ENCODE data around the gene RAB17.

The RAB17 gene

DNA sequence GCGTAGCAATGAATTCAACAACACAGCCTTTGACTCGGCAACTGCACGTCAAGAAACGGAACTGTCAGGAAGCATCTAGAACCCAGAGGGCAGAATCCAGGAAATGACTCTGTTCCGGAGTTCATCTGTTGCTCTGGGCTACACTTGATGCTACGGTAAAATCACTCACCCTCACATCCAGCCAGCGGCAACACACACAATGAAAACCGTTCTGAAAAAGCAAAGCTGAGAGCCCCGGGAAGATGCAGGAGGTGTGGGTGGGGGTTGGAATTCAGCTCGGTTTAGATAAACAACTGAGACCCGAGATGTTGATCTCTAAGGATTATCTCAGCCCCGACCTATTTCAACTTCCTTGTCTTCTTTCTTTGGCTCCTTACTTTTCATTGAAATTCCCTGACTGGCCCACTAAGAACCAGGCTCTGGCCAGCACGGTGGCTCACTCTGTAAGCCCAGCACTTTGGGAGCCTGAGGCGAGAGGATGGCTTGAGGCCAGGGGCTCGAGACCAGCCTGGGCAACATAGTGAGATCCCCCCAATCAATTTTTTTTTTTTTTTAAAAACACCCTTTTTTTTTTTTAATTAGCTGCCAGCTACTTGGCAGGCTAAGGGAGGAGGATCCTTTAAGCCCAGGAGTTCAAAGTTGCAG, 13.3 kb upstream of the RAB17 start:
- no peaks in the 10 kb centered on the region for H3K36me3 ChIP-seq (ENCODE audit: insufficient read depth, low read length)
- H3K27me3 ChIP-seq (ENCODE audit: control insufficient read depth, insufficient read depth, low read length): no peaks in the 10 kb centered on the region
- H3K9ac ChIP-seq (ENCODE audit: low read depth, low read length): peak overlapping the region; percentile 65
- H3K4me2 ChIP-seq (ENCODE audit: low read length): peak overlapping the region; percentile 71
- no peaks in the 10 kb centered on the region for H3K9me3 ChIP-seq (replicated peaks; ENCODE audit: low read length)
- H3K4me1 ChIP-seq (ENCODE audit: control insufficient read depth, insufficient read depth, low read length): peaks cover 22% of the 10 kb centered on the region
- H3K4me3 ChIP-seq (ENCODE audit: low read length): peak overlapping the region; percentile 14

DNA sequence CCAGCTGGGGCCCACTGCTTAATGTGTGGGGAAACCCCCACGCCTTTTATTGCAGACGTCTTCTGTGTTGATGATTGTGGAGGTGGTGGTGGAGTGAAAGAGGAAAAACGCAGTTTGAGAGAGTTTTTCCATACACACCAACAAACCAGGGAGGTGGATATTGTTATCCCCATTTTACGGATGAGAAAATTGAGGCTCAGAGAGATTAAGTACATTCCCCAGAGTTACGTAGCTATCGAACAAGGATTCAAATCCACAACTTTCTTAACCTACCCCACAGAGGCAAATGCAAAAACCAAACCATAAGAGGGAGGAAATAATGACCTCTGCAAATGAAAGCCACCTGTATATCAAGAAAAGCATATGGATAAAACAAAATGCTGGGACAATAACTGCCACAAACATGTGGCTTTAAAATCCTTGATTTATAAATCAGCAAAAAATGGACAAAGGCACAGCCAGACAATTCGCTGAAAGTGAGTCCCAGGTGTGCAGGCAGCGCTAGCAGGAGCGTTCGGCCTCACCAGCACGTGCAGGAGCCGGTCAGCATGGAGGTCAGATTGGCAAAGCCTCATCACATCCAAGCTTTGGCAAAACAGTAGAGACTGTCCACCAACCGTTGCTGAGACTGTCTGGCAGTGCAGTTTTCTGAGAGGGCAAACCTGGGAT, 12.6 kb upstream of the RAB17 start:
- Histone ChIP-seq H3K27me3 (ENCODE audit: control insufficient read depth, insufficient read depth, low read length) (no peaks in the 10 kb centered on the region), H3K36me3 (ENCODE audit: insufficient read depth, low read length) (no peaks in the 10 kb centered on the region), H3K4me3 (ENCODE audit: low read length) (no peak overlapping the region), H3K9me3 (replicated peaks; ENCODE audit: low read length) (no peaks in the 10 kb centered on the region), H3K4me2 (ENCODE audit: low read length) (peak overlapping the region; percentile 71), H3K9ac (ENCODE audit: low read depth, low read length) (peak overlapping the region; percentile 65), H3K4me1 (ENCODE audit: control insufficient read depth, insufficient read depth, low read length) (peaks cover 22% of the 10 kb centered on the region)

DNA sequence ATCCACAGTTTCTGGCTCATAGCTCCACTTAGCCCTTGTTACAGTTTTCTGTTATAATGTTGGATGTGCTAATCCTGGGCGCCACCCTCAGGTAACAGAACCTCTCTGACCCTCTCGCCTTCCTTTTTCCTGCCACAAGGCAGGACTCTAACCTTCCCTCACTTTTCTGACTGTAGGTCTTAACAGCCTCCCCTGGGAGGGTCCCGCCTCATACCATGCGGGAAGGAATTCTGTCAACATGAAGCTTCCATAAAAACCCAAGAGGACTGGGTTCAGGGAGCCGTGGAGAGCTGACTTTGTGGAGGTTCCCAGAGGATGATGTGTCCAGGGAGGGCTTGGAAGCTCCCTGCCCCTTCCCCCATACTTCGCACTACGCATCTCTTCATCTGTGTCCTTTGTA, 11.9 kb upstream of the RAB17 start:
- no peaks in the 10 kb centered on the region for H3K27me3 ChIP-seq (ENCODE audit: control insufficient read depth, insufficient read depth, low read length)
- H3K9ac ChIP-seq (ENCODE audit: low read depth, low read length): no peak overlapping the region
- H3K4me3 ChIP-seq (ENCODE audit: low read length): no peak overlapping the region
- H3K4me1 ChIP-seq (ENCODE audit: control insufficient read depth, insufficient read depth, low read length): peaks cover 22% of the 10 kb centered on the region
- H3K36me3 ChIP-seq (ENCODE audit: insufficient read depth, low read length): no peaks in the 10 kb centered on the region
- H3K9me3 ChIP-seq (replicated peaks; ENCODE audit: low read length): no peaks in the 10 kb centered on the region
- H3K4me2 ChIP-seq (ENCODE audit: low read length): no peak overlapping the region

DNA sequence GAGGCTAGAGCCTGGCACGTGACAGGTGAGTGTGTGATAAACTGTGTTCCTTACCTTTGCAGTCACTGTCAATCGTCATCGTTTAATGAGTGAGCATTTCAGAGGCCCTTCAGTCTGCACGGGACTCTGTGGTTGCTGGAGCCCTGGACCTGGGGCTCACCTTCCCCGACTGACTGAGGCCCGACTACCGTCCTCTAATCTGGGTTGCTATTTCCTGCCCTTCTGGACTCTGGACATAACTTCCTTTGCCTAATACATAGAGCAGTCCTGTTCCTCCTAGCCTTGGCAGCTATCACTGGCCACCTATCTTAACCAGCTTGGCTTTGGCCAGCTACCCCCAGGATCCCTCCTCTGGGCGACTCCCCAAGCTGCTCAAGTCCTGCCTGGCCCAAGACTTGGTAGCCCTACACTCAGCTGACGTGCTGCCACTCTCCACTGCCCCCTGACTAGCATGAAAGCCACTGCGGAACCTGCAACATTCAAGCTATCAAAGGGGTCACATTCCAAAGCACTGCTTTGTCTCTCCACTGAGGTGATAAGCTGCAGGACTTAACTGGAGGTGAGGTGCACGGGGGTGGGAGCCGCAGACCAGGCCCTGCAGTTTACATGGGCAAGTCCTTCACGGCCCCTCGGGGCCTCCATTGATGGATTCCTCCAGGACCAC, 11.1 kb upstream of the RAB17 start:
- Histone ChIP-seq H3K4me2 (ENCODE audit: low read length) (no peak overlapping the region), H3K27me3 (ENCODE audit: control insufficient read depth, insufficient read depth, low read length) (no peaks in the 10 kb centered on the region), H3K36me3 (ENCODE audit: insufficient read depth, low read length) (no peaks in the 10 kb centered on the region), H3K4me1 (ENCODE audit: control insufficient read depth, insufficient read depth, low read length) (peaks cover 22% of the 10 kb centered on the region), H3K9ac (ENCODE audit: low read depth, low read length) (no peak overlapping the region), H3K4me3 (ENCODE audit: low read length) (no peak overlapping the region), H3K9me3 (replicated peaks; ENCODE audit: low read length) (no peaks in the 10 kb centered on the region)

GRCh38 chr2:237600205-237600846, 9.8 kb upstream of the RAB17 start:
- no peaks in the 10 kb centered on the region for H3K27me3 ChIP-seq (ENCODE audit: control insufficient read depth, insufficient read depth, low read length)
- no peaks in the 10 kb centered on the region for H3K9me3 ChIP-seq (replicated peaks; ENCODE audit: low read length)
- peak overlapping the region; percentile 70 for H3K4me2 ChIP-seq (ENCODE audit: low read length)
- peaks cover 22% of the 10 kb centered on the region for H3K4me1 ChIP-seq (ENCODE audit: control insufficient read depth, insufficient read depth, low read length)
- H3K9ac ChIP-seq (ENCODE audit: low read depth, low read length): peak overlapping the region; percentile 71
- peak overlapping the region; percentile 25 for H3K4me3 ChIP-seq (ENCODE audit: low read length)
- H3K36me3 ChIP-seq (ENCODE audit: insufficient read depth, low read length): no peaks in the 10 kb centered on the region

DNA sequence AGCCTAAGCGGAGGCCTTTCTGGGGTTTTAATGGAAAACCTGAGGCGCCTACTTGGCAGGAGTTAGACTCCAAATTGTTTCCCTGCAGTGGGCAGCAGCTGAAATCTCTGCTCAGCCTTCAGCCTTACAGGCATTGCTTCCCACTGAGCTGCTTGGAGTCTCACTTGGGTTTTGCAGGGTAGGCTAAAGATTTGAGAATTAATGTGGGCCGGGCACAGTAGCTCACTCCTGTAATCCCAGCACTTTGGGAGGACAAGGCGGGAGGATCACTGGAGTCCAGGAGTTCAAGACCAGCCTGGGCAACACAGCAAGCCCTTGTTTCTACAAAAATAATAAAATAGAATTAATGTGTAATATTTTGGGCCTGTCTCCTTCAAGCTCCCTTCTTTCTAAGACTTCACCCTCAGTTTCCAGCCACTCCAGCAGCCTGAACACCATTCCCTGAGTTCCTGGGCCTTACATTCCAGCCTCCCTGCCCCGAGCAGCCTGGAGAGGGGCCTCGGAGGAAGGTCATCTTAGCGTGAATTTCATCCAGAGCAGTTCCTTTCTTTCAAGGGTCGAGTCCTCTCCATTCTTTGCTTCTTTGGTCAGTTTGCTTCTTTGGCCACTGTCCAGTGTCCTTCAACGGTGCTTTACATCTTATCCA, 9.1 kb upstream of the RAB17 start:
- Histone ChIP-seq H3K9ac (ENCODE audit: low read depth, low read length) (peak overlapping the region; percentile 71), H3K4me2 (ENCODE audit: low read length) (peak overlapping the region; percentile 70), H3K4me3 (ENCODE audit: low read length) (peak overlapping the region; percentile 25)

GRCh38 chr2:237598468-237599208, 8.1 kb upstream of the RAB17 start:
- peaks cover 18% of the 10 kb centered on the region for H3K4me1 ChIP-seq (ENCODE audit: control insufficient read depth, insufficient read depth, low read length)
- no peaks in the 10 kb centered on the region for H3K36me3 ChIP-seq (ENCODE audit: insufficient read depth, low read length)
- no peak overlapping the region for H3K9ac ChIP-seq (ENCODE audit: low read depth, low read length)
- no peaks in the 10 kb centered on the region for H3K27me3 ChIP-seq (ENCODE audit: control insufficient read depth, insufficient read depth, low read length)
- no peaks in the 10 kb centered on the region for H3K9me3 ChIP-seq (replicated peaks; ENCODE audit: low read length)
- H3K4me3 ChIP-seq (ENCODE audit: low read length): no peak overlapping the region
- no peak overlapping the region for H3K4me2 ChIP-seq (ENCODE audit: low read length)

More for the DNA sequence above, 9.1 kb upstream of the RAB17 start:
- H3K4me1 ChIP-seq (ENCODE audit: control insufficient read depth, insufficient read depth, low read length): peaks cover 22% of the 10 kb centered on the region
- no peaks in the 10 kb centered on the region for H3K9me3 ChIP-seq (replicated peaks; ENCODE audit: low read length)
- H3K36me3 ChIP-seq (ENCODE audit: insufficient read depth, low read length): no peaks in the 10 kb centered on the region
- H3K27me3 ChIP-seq (ENCODE audit: control insufficient read depth, insufficient read depth, low read length): no peaks in the 10 kb centered on the region

- no peak overlapping the region for H3K4me2 ChIP-seq (ENCODE audit: low read length)
- H3K9ac ChIP-seq (ENCODE audit: low read depth, low read length): no peak overlapping the region
- H3K4me3 ChIP-seq (ENCODE audit: low read length): no peak overlapping the region
- H3K4me1 ChIP-seq (ENCODE audit: control insufficient read depth, insufficient read depth, low read length): peaks cover 14% of the 10 kb centered on the region
- no peaks in the 10 kb centered on the region for H3K9me3 ChIP-seq (replicated peaks; ENCODE audit: low read length)
- H3K27me3 ChIP-seq (ENCODE audit: control insufficient read depth, insufficient read depth, low read length): no peaks in the 10 kb centered on the region
- no peaks in the 10 kb centered on the region for H3K36me3 ChIP-seq (ENCODE audit: insufficient read depth, low read length)
Observed at GRCh38 chr2:237597196-237598145, 6.9 kb upstream of the RAB17 start.

GRCh38 chr2:237596520-237597195, 6.1 kb upstream of the RAB17 start:
- H3K9ac ChIP-seq (ENCODE audit: low read depth, low read length): no peak overlapping the region
- no peak overlapping the region for H3K4me2 ChIP-seq (ENCODE audit: low read length)
- H3K36me3 ChIP-seq (ENCODE audit: insufficient read depth, low read length): no peaks in the 10 kb centered on the region
- no peaks in the 10 kb centered on the region for H3K27me3 ChIP-seq (ENCODE audit: control insufficient read depth, insufficient read depth, low read length)
- H3K9me3 ChIP-seq (replicated peaks; ENCODE audit: low read length): no peaks in the 10 kb centered on the region
- H3K4me3 ChIP-seq (ENCODE audit: low read length): no peak overlapping the region
- peaks cover 14% of the 10 kb centered on the region for H3K4me1 ChIP-seq (ENCODE audit: control insufficient read depth, insufficient read depth, low read length)
